Measurements from ENCODE around the gene RUVBL1.
A peak's percentile ranks its signal among the peaks of the same experiment; 100 is the strongest.

RUVBL1 gene

DNA sequence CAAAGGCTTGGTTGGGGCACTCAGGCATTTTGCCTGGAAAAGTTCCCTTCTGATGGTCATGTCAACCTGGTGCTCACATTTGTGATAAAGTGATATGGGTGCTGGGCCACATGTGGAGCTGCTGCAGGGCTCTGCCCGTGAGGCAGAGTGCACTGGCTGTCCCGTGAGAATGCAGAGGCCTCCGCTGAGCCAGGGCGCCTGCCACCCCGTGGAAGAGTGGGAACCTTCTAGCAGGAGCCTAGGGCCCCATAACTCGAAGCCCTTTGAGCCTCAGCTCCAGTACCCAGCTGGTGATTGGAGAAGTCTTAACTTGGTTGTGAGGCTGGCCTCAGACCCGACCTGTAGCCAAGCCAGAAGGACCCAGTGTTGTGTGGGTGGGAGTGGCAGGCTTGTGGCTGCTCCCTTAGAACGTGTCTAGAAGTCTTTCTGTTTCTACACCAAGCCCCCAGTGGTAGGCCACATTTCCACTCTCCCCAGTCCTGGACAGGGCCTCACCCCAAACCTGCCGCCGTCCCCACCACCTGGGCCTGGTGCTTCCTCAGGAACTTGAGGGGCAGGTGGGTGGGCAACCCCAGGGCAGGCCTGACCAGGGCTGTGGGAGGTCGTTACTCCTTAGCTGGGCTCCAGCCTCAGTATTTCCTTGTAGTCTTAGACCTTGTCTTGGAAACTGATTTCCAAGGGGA lies 51.7 kb downstream of the RUVBL1 start:
- TF ChIP-seq CTCF (IDR thresholded peaks at IDR 0.05; ENCODE audit: insufficient read depth, low read depth, low read length, missing control alignments) = no peak
- no peak for DNase-seq (ENCODE audit: low read depth)
- no peak overlapping the region for H3K4me3 ChIP-seq (ENCODE audit: low read depth, low read length)

GRCh38 chr3:128070898-128071591 lies 52.6 kb downstream of the RUVBL1 start:
- no peak for TF ChIP-seq CTCF (IDR thresholded peaks at IDR 0.05; ENCODE audit: insufficient read depth, low read depth, low read length, missing control alignments)
- DNase-seq (ENCODE audit: low read depth) = no peak
- no peak overlapping the region for H3K4me3 ChIP-seq (ENCODE audit: low read depth, low read length)

GRCh38 chr3:128069271-128069670 lies 54.3 kb downstream of the RUVBL1 start:
- H3K4me3 ChIP-seq (ENCODE audit: low read depth, low read length) = no peak overlapping the region
- DNase-seq (ENCODE audit: low read depth) = no peak
- TF ChIP-seq CTCF (IDR thresholded peaks at IDR 0.05; ENCODE audit: insufficient read depth, low read depth, low read length, missing control alignments) = no peak

DNA sequence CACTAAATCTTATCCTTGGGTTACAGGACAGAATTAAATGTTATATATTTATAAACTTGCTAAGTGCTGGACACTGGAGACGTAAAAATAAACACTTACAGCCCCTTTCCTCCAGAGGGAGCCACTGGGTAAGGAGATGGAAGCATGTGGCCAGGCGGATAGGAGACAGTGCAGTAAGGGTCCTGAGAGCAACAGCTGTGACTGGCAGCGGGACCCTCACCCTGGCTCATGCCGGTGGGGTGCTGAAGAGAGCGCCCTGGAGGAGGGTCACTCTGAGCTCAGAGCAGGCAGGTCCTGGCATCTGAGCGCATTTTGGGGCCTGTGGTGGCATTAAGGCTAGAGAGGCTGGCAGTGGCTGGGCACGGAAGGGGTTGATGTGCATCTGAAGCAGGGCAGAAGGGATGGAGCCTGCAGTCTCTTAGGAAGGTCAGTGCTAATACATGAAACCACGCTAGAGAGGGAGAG lies 55.4 kb downstream of the RUVBL1 start:
- TF ChIP-seq CTCF (IDR thresholded peaks at IDR 0.05; ENCODE audit: insufficient read depth, low read depth, low read length, missing control alignments) = peak; percentile 57
- H3K4me3 ChIP-seq (ENCODE audit: low read depth, low read length) = no peak overlapping the region
- DNase-seq (ENCODE audit: low read depth) = peak; percentile 55

GRCh38 chr3:128067489-128067888 lies 56.1 kb downstream of the RUVBL1 start:
- no peak for DNase-seq (ENCODE audit: low read depth)
- TF ChIP-seq CTCF (IDR thresholded peaks at IDR 0.05; ENCODE audit: insufficient read depth, low read depth, low read length, missing control alignments) = no peak
- H3K4me3 ChIP-seq (ENCODE audit: low read depth, low read length) = no peak overlapping the region

- TF ChIP-seq CTCF (IDR thresholded peaks at IDR 0.05; ENCODE audit: insufficient read depth, low read depth, low read length, missing control alignments) = no peak
- DNase-seq (ENCODE audit: low read depth) = no peak
- H3K4me3 ChIP-seq (ENCODE audit: low read depth, low read length) = no peak overlapping the region
Observed at GRCh38 chr3:128066676-128067075, 56.9 kb downstream of the RUVBL1 start.

Data from GM12865 (cell line).